Sigmoid colon (tissue), 7 donors: Measurements from ENCODE around the gene ZNF556. TPM values are rescaled to one million over a fixed set of nuclear protein-coding genes. Genes with fewer than 3 reads are reported as not detected.

Experiments
- DNase-seq: peaks from one replicate; pipeline ENCODE4 v3.0.0-alpha.2; 2019
- H3K27ac ChIP-seq, 4 donors: fragments of 200-600 bp; sonication (generic); one replicate each; pipeline ENCODE4 v1.5.1; 2016 to 2019; ENCODE audit warnings: mild to moderate bottlenecking in 1 of 4
- H3K27me3 ChIP-seq, 3 donors: fragments of 200-600 bp; sonication (generic); one replicate each; pipeline ENCODE4 v1.5.1; 2019; ENCODE audit warnings: mild to moderate bottlenecking in 1 of 3
- H3K36me3 ChIP-seq, 4 donors: fragments of 200-600 bp; sonication (generic); one replicate each; pipeline ENCODE4 v1.5.1; 2016 to 2019
- H3K4me1 ChIP-seq, 4 donors: fragments of 200-600 bp; sonication (generic); one replicate each; pipeline ENCODE4 v1.5.1; 2017 to 2019
- H3K4me3 ChIP-seq, 4 donors: fragments of 200-600 bp; sonication (generic); one replicate each; pipeline ENCODE4 v1.5.1; 2017 to 2019; ENCODE audit warnings: mild to moderate bottlenecking in 2 of 4, moderate library complexity in 1 of 4
- H3K9me3 ChIP-seq, 4 donors: fragments of 200-600 bp in 3 of 4; sonication (generic) in 3 of 4; one replicate each; pipeline versions ENCODE4 v1.5.1 to v1.6.1; 2013 to 2019
- EP300 ChIP-seq, 4 donors: sonication (generic); formaldehyde crosslinking; IDR thresholded peaks; one replicate each; pipeline ENCODE4 v1.6.1; 2017; ENCODE audit warnings: antibody characterized with exemption in 4 of 4
- POLR2A ChIP-seq, 2 donors: fragments of 450-650 bp; IDR thresholded peaks; one replicate each; pipeline ENCODE4 v1.6.1; 2016; ENCODE audit warnings: antibody characterized with exemption in 2 of 2, mild to moderate bottlenecking in 2 of 2, moderate library complexity in 2 of 2
- POLR2AphosphoS5 ChIP-seq, 4 donors: sonication (generic); formaldehyde crosslinking; IDR thresholded peaks; one replicate each; pipeline ENCODE4 v1.6.1; 2017; ENCODE audit warnings: antibody characterized with exemption in 4 of 4
- WGBS, 2 donors: extraction: QIAGEN DNeasy Blood & Tissue Kit; methylation state at CpG; one replicate each; pipeline ENCODE4 v1.1.7; 2013; 5-methylcytosine and 5-hydroxymethylcytosine counted together
- intact Hi-C: fragments of 100-400 bp; cut with DNase I; formaldehyde crosslinking; loops from one replicate; pipeline ENCODE4 v1.15.1; 2023
- polyA plus RNA-seq, 3 donors: library from polyadenylated mRNA; stranded (reverse); fragments of 200-250 nt; gene quantifications; one replicate each; pipeline ENCODE4 v1.2.3, GENCODE V29; 2013
- total RNA-seq, 4 donors: library from RNA; depleted of rRNA; stranded (reverse); fragments of >200 nt; gene quantifications; one replicate each; pipeline ENCODE4 v1.1.0, GENCODE V29; 2016
- TF ChIP-seq, protein P1 (sequence below), 4 experiments: fragments of 450-650 bp in 3 of 4; fragments of 200-600 bp in 1 of 4; IDR thresholded peaks; one replicate each; pipeline ENCODE4 v1.5.1; 2016 to 2019; ENCODE audit warnings: antibody characterized with exemption in 4 of 4, mild to moderate bottlenecking in 3 of 4, moderate library complexity in 2 of 4
- donor health status: healthy with polysubstance abuse.
- donor health status: Bipolar disorder and iron deficiency.
- donor health status: healthy.

Gene ZNF556
- total RNA-seq (not detected), polyA plus RNA-seq (not detected)

- Histone ChIP-seq H3K27me3 (no peaks in the 10 kb centered on the region), H3K4me3 (no peak within 1 kb of the TSS), H3K36me3 (no peaks in the 10 kb centered on the region), H3K4me1 (no peaks in the 10 kb centered on the region), H3K27ac (no peak within 1 kb of the TSS), H3K9me3 (no peaks in the 10 kb centered on the region)
- no peak for DNase-seq
- TF ChIP-seq POLR2AphosphoS5 (IDR thresholded peaks at IDR 0.05) (no peak), POLR2A (IDR thresholded peaks at IDR 0.05) (no peak), EP300 (IDR thresholded peaks at IDR 0.05) (no peak)
- TF ChIP-seq, protein P1, sequence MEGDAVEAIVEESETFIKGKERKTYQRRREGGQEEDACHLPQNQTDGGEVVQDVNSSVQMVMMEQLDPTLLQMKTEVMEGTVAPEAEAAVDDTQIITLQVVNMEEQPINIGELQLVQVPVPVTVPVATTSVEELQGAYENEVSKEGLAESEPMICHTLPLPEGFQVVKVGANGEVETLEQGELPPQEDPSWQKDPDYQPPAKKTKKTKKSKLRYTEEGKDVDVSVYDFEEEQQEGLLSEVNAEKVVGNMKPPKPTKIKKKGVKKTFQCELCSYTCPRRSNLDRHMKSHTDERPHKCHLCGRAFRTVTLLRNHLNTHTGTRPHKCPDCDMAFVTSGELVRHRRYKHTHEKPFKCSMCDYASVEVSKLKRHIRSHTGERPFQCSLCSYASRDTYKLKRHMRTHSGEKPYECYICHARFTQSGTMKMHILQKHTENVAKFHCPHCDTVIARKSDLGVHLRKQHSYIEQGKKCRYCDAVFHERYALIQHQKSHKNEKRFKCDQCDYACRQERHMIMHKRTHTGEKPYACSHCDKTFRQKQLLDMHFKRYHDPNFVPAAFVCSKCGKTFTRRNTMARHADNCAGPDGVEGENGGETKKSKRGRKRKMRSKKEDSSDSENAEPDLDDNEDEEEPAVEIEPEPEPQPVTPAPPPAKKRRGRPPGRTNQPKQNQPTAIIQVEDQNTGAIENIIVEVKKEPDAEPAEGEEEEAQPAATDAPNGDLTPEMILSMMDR (IDR thresholded peaks at IDR 0.05): no peak
- intact Hi-C loops: no loop called here
- 89 to 91% methylated on average over 36 of the region's 36 CpGs for WGBS, 2 donors
Observed at GRCh38 chr19:2867025-2867991, at the start of gene ZNF556. ZNF556 (plus strand) TSS chr19:2867335; CDS start chr19:2867422, 87 bp downstream.

DNA sequence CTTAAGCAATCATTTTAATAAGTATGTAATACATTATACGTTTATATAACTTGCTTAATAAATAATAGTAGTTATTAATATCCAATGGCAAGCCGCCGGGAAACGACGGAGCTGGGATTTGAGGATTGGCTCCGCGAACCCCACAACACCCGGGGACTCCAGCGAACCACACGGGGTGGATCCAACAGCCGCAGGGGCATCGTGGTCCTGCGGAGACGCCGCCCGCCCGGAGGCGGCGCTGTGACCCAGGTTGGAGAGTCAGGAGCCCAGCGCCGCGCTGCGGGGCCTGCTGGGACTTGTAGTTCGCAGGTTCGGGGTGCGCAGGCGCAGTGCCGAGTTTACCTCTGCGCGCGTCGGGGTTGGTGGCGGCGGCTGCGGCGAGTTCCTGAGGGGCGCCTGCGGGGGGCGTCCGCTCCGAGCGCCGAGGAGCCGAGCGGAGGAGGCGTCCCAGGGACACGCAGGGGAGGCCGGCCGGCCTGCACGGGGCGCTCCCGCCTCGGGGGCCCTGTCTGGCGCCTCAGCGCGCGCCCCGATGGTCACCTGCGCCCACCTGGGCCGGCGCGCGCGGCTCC is 47.5 kb upstream of the ZNF556 start, which contains the start of gene ZNF554:
ZNF554 (plus strand) TSS at position 329 of the 572 bp plus-strand sequence; CDS start at position 533, 204 bp downstream.
- 0% methylated on average over 64 of the region's 64 CpGs for WGBS, 2 donors
- Histone ChIP-seq H3K27me3 (no peaks in the 10 kb centered on the region), H3K27ac (peak within 1 kb of the TSS; percentile 48 to 77 (median 63)), H3K4me3 (peak within 1 kb of the TSS; percentile 74 to 86 (median 78)), H3K36me3 (peaks cover 0 to 13% (median 2%) of the 10 kb centered on the region in 4 donors), H3K4me1 (peaks cover 0 to 18% (median 10%) of the 10 kb centered on the region in 4 donors), H3K9me3 (no peaks in the 10 kb centered on the region)
- TF ChIP-seq, protein P1 (IDR thresholded peaks at IDR 0.05): peak; percentile 95 to 97 (median 96)
- TF ChIP-seq POLR2A (IDR thresholded peaks at IDR 0.05) (no peak), EP300 (IDR thresholded peaks at IDR 0.05) (no peak), POLR2AphosphoS5 (IDR thresholded peaks at IDR 0.05) (peak in 3 of 4 donors; percentile 13 to 65 (median 38))
- peak; percentile 98 for DNase-seq
- intact Hi-C loops: loop anchor here (2.0 kb wide), 1 partner anchor 53 kb away; no protein-coding TSS in a partner anchor

DNA sequence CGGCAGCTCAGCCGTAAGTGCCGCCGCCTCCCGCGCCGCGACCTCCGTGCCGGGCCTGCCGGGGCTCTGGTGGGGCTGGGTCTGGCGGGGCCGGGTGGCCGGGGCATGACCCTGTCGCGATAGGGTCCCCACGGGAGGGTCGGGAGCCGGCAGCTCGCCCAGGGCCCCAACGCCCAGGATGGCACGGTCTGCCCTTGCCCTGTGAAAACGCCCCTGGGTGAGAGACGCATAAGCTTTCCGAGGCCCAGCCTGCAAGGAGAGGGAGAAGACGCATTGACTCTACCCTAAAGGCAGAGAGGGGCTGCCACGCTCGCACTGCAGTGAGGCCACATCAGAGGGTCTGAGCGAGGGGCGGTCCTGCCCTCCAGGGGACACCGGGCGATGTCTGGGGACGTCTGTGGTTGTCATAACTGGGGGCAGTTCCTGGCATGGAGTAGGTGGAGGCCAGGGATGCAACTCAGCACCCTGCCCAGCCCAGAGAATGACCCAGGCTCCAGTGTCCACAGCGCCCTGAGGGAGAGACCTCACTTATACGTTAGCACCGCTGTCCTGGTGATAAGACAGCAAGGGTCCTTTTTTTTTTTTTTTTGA is 46.9 kb upstream of the ZNF556 start:
- Histone ChIP-seq H3K4me1 (peaks cover 0 to 18% (median 10%) of the 10 kb centered on the region in 4 donors), H3K9me3 (no peaks in the 10 kb centered on the region), H3K27me3 (no peaks in the 10 kb centered on the region), H3K36me3 (peaks cover 0 to 13% (median 2%) of the 10 kb centered on the region in 4 donors), H3K4me3 (peak overlapping the region; percentile 74 to 86 (median 78)), H3K27ac (peak overlapping the region; percentile 48 to 77 (median 63))
- TF ChIP-seq POLR2AphosphoS5 (IDR thresholded peaks at IDR 0.05): no peak
- no peak for TF ChIP-seq EP300 (IDR thresholded peaks at IDR 0.05)
- TF ChIP-seq, protein P1 (IDR thresholded peaks at IDR 0.05): no peak
- TF ChIP-seq POLR2A (IDR thresholded peaks at IDR 0.05): no peak
- 1 to 3% methylated on average over 36 of the region's 36 CpGs for WGBS, 2 donors
- DNase-seq: no peak
- intact Hi-C loops: no loop called here

DNA sequence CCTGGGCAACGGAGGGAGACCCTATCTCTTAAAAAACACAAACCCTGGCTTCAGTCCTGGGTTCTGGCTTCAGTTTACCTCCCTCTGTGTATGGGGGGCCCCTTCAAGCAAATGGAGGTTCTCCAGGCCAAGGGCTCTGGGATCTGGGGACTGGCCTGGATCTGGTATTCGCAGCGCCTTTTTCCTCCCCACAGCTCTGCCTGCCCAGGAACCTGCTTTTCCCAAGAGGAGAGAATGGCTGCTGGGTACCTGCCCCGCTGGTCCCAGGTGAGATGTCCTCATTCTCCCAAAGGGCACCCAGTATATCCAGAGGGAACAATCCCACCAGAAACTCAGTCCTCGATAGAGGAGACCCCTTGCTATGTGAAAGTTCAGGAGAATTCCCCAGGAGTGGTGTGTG is 44.3 kb upstream of the ZNF556 start:
- no peak overlapping the region for H3K4me3 ChIP-seq
- no peak overlapping the region for H3K27ac ChIP-seq
- TF ChIP-seq POLR2AphosphoS5 (IDR thresholded peaks at IDR 0.05) (no peak), POLR2A (IDR thresholded peaks at IDR 0.05) (no peak), EP300 (IDR thresholded peaks at IDR 0.05) (no peak)
- TF ChIP-seq, protein P1 (IDR thresholded peaks at IDR 0.05): no peak
- intact Hi-C loops: no loop called here
- peaks cover 0 to 18% (median 10%) of the 10 kb centered on the region in 4 donors for H3K4me1 ChIP-seq
- 93 to 97% methylated on average over 5 of the region's 5 CpGs for WGBS, 2 donors
- no peaks in the 10 kb centered on the region for H3K9me3 ChIP-seq
- peaks cover 0 to 27% (median 4%) of the 10 kb centered on the region in 4 donors for H3K36me3 ChIP-seq
- DNase-seq: no peak
- no peaks in the 10 kb centered on the region for H3K27me3 ChIP-seq
